K562 (cell line): ENCODE measurements around the gene E2F3. TPM values are rescaled to one million over a fixed set of nuclear protein-coding genes. Genes with fewer than 3 reads are reported as not detected.
A peak's percentile ranks its signal among the peaks of the same experiment; 100 is the strongest.

Experiments
- ATF4 ChIP-seq: fragments of 450-650 bp; formaldehyde crosslinking; IDR thresholded peaks from 2 replicates; pipeline ENCODE4 v1.4.0; 2022; ENCODE audit warnings: mild to moderate bottlenecking, moderate library complexity
- CCAR2 ChIP-seq: fragments of 200-400 bp; formaldehyde crosslinking; IDR thresholded peaks from 2 replicates; pipeline ENCODE4 v1.6.1; 2017; ENCODE audit warnings: mild to moderate bottlenecking, low read depth, low read length
- CTCFL ChIP-seq: IDR thresholded peaks from 2 replicates; pipeline ENCODE4 v1.6.1; 2011; ENCODE audit warnings: borderline replicate concordance, low read depth, mild to moderate bottlenecking, moderate library complexity, low read length; ENCODE audit not compliant: insufficient read depth, poor library complexity, severe bottlenecking
- FOXK2 ChIP-seq, 2 experiments: fragments of 450-650 bp; IDR thresholded peaks in 1 of 2; conservative IDR thresholded peaks in 1 of 2; 2 replicates each; pipeline ENCODE4 v1.6.1; 2016; ENCODE audit warnings: low read depth in 2 of 2, mild to moderate bottlenecking in 1 of 2
- GATA2 ChIP-seq: sonication (generic); formaldehyde crosslinking; IDR thresholded peaks from 2 replicates; pipeline ENCODE4 v1.4.0; 2020; ENCODE audit warnings: mild to moderate bottlenecking, missing genetic modification reagents
- HCFC1 ChIP-seq: IDR thresholded peaks from 2 replicates; pipeline ENCODE4 v1.6.1; 2012; ENCODE audit warnings: low read depth, low read length, improper control_type of control experiment
- HNRNPLL ChIP-seq: fragments of 200-400 bp; formaldehyde crosslinking; IDR thresholded peaks from 2 replicates; pipeline ENCODE4 v1.6.1; 2017; ENCODE audit warnings: low read length, low read depth, mild to moderate bottlenecking; ENCODE audit not compliant: poor library complexity, severe bottlenecking
- KHSRP ChIP-seq: fragments of 450-650 bp; IDR thresholded peaks from 2 replicates; pipeline ENCODE4 v1.6.1; 2017
- NFXL1 ChIP-seq: fragments of 450-650 bp; formaldehyde crosslinking; IDR thresholded peaks from 2 replicates; pipeline ENCODE4 v1.4.0; 2021; ENCODE audit warnings: mild to moderate bottlenecking
- PREB ChIP-seq: sonication (generic); formaldehyde crosslinking; IDR thresholded peaks from 2 replicates; pipeline ENCODE4 v1.8.1; 2023; ENCODE audit warnings: mild to moderate bottlenecking, missing genetic modification reagents
- RNF2 ChIP-seq: sonication (generic); IDR thresholded peaks from 2 replicates; pipeline ENCODE4 v1.6.1; 2016
- SAFB ChIP-seq: fragments of 200-400 bp; formaldehyde crosslinking; IDR thresholded peaks from 2 replicates; pipeline ENCODE4 v1.6.1; 2017; ENCODE audit warnings: low read depth, low read length, borderline replicate concordance
- SMARCA5 ChIP-seq: fragments of 450-650 bp; IDR thresholded peaks from 2 replicates; pipeline ENCODE4 v1.6.1; 2016
- TBP ChIP-seq: optimal IDR thresholded peaks from 2 replicates; pipeline ENCODE3; 2011; ENCODE audit warnings: low read depth, low read length, improper control_type of control experiment
- TCF7L2 ChIP-seq: fragments of 150-350 bp; IDR thresholded peaks from 2 replicates; pipeline ENCODE4 v1.6.1; 2016; ENCODE audit warnings: low read depth, mild to moderate bottlenecking, low read length, moderate library complexity
- TFAP4 ChIP-seq: sonication (generic); formaldehyde crosslinking; IDR thresholded peaks from 2 replicates; pipeline ENCODE4 v1.8.0; 2022; ENCODE audit warnings: missing genetic modification reagents, mild to moderate bottlenecking, moderate library complexity, borderline replicate concordance
- THAP7 ChIP-seq: fragments of 250-450 bp; sonication (Bioruptor Pico); IDR thresholded peaks from 2 replicates; pipeline ENCODE4 v1.5.0; 2021
- USF1 ChIP-seq: sonication (generic); formaldehyde crosslinking; IDR thresholded peaks from 2 replicates; pipeline ENCODE4 v1.9.0; 2022; ENCODE audit warnings: mild to moderate bottlenecking, missing genetic modification reagents
- XRCC5 ChIP-seq: fragments of 200-400 bp; formaldehyde crosslinking; IDR thresholded peaks from 2 replicates; pipeline ENCODE4 v1.6.1; 2017; ENCODE audit warnings: low read depth, mild to moderate bottlenecking, low read length
- ZFPM2 ChIP-seq: fragments of 250-450 bp; sonication (Bioruptor Pico); IDR thresholded peaks from 2 replicates; pipeline ENCODE4 v1.5.1; 2022; ENCODE audit warnings: mild to moderate bottlenecking
- ZNF41 ChIP-seq: fragments of 250-450 bp; sonication (Bioruptor Pico); conservative IDR thresholded peaks from 2 replicates; pipeline ENCODE4 v1.4.0; 2020; ENCODE audit warnings: mild to moderate bottlenecking
- ZNF584 ChIP-seq: fragments of 200-800 bp; sonication (Bioruptor generic); IDR thresholded peaks from 2 replicates; pipeline ENCODE4 v1.6.1; 2016; ENCODE audit warnings: low read depth, mild to moderate bottlenecking, missing genetic modification characterization, missing compliant biosample characterization
- polyA plus RNA-seq, 8 experiments: library from polyadenylated mRNA; depleted of rRNA in 4 of 8; stranded (reverse) in 5 of 8; unstranded in 3 of 8; fragments of >200 nt; fragmentation: Nextera tagmentation in 2 of 8; fragmentation: Illumina TruSeq in 1 of 8; extraction: Ambion mirVana in 2 of 8; extraction: Trizol in 1 of 8; gene quantifications; 2 replicates each; pipeline versions ENCODE4 v1.2.1 to v1.2.3, GENCODE V29; 2011 to 2014; ENCODE audit warnings: inconsistent platforms in 1 of 8, missing spikeins in 1 of 8
- total RNA-seq, 7 experiments: library from RNA; depleted of rRNA in 6 of 7; stranded (reverse); fragments of >200 nt in 6 of 7; fragmentation: Illumina TruSeq in 2 of 7; extraction: Trizol in 2 of 7; gene quantifications; 2 replicates each; pipeline versions ENCODE4 v1.2.1 to v1.2.3, GENCODE V29; 2011 to 2021; ENCODE audit warnings: low replicate concordance in 1 of 7

The E2F3 gene
- total and polyA plus RNA-seq, 9 of the 15 experiments (the other 6 are each of a cell fraction or from before 2014, with no cell fraction given) = 11.1 to 44.7 (median 27.2) TPM

GRCh38 chr6:20426177-20427082 is 24.8 kb downstream of the E2F3 start (continued):
- TF ChIP-seq USF1 (CRISPR knock-in tag) (0 out of 2 replicates have a peak, but pooled peaks have one; percentile 28), HCFC1 (no peak), SAFB (no peak), TCF7L2 (no peak), ZNF41 (CRISPR knock-in tag) (no peak), THAP7 (CRISPR knock-in tag) (no peak), TBP (no peak), RNF2 (no peak), GATA2 (peak; percentile 61; the same call in 1 of the 2 replicates), TFAP4 (CRISPR knock-in tag) (no peak), ZNF584 (no peak), CCAR2 (no peak), HNRNPLL (no peak), NFXL1 (no peak), KHSRP (no peak), XRCC5 (no peak), ATF4 (CRISPR knock-in tag) (no peak), FOXK2 (conservative IDR thresholded peaks at IDR 0.05 in 1 of 2, IDR thresholded peaks at IDR 0.05 in 1 of 2; ENCODE audit: low read depth in 2 of 2) (no peak), CTCFL (no peak), PREB (CRISPR knock-in tag) (no peak), SMARCA5 (no peak), ZFPM2 (CRISPR knock-in tag) (no peak)
